ENCODE results near the gene OR5C1.
"Not testable (repeated sequence)": the region's sequence is repeated elsewhere in the genome, so short reads cannot be mapped to it uniquely, and the experiment has no call there.

The OR5C1 gene

DNA sequence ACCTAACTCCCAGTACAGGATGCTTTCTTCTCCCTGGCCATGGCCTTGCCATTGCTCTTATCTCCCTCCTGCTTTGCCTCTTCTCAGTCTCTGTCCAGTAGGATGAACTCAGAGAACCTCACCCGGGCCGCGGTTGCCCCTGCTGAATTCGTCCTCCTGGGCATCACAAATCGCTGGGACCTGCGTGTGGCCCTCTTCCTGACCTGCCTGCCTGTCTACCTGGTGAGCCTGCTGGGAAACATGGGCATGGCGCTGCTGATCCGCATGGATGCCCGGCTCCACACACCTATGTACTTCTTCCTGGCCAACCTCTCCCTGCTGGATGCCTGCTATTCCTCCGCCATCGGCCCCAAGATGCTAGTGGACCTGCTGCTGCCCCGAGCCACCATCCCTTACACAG lies at the start of gene OR5C1:
TSS of gene OR5C1 (plus strand) at position 103 of the 400 bp plus-strand sequence. CDS start at position 103, 0 bp downstream.
- no peak for DNase-seq (ENCODE audit: low read depth)

DNA sequence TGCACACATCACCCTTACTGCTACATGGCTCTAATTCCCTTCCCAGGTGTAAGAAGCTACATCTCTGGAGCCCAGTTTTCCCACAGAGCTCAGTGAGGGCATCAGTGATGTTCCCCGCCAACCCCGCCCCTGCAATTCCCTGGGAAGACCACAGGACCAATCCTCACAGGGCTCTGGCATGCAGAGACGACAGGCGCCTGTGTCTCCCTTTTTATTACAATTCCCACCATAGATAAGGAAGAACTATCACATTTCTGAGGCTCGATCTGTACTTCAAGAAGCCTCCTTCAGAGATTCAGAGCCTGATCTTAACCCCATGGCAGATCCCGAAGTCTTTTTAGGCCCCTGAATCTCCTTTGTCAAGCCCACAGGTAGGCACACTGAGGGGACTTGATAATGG lies 46.7 kb upstream of the OR5C1 start, which contains the start of gene OR1L6:
TSS of gene OR1L6 (plus strand) at position 301 of the 400 bp plus-strand sequence. CDS start 7,545 bp downstream, outside the sequence.
- no peak for DNase-seq (ENCODE audit: low read depth)

DNA sequence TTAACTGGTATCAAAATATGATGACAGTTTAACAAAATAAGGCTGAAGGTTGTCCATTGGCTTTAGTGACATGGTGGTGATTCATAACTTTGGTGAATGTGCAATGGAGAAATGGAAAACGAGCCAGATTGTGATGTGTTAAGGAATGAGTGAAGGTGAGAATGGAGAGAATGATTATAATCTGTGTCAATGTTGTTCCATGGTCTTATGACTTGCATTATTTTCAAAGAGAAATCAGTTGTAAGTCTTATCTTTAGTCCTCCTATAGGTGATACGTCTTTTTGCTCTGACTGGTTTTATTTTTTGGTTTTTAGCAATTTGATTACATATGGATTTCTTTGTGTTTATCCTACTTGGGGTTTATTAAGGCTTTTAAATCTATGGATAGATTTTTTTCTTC lies 33.9 kb upstream of the OR5C1 start:
- DNase-seq (ENCODE audit: low read depth), result no peak

DNA sequence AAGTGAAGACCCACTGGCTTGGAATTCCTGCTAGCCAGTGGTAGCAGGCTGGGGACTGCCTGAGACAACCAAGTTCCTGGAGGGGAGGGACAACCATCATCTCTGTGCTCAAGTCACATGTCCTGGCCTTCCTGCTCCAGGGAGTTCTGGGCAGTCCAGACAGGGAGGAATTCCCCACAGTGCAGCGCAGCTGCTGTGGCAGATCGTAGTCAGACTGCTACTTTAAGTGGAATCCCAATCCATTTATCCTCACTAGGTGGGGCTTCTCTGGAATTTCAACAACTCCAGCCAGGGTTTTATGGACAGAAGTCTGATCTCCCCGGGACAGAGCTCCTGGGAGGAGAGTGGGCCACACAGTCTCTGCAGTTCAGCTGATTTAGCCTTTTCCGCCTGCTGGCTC lies 20.9 kb upstream of the OR5C1 start:
- DNase-seq (ENCODE audit: low read depth), result no peak

DNA sequence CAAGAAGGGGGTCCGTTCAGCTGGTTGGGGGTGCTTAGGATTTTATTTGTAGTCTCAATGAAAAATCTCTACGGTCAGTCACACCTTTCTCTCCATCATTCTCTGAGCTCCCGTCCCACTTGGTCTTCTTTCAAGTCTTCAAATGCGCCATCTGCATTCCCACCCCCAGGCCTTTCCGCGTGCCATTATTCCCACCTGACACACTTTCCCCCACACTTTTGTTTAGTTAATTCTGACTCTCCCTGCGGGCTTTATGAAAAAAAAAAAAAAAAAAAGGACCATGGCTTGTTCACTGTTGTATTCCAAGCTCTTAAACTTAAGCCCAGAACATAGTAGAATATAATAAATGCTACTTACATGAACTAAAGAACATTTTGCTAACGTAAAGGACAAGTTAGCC lies 11.7 kb upstream of the OR5C1 start:
- no peak for DNase-seq (ENCODE audit: low read depth)

DNA sequence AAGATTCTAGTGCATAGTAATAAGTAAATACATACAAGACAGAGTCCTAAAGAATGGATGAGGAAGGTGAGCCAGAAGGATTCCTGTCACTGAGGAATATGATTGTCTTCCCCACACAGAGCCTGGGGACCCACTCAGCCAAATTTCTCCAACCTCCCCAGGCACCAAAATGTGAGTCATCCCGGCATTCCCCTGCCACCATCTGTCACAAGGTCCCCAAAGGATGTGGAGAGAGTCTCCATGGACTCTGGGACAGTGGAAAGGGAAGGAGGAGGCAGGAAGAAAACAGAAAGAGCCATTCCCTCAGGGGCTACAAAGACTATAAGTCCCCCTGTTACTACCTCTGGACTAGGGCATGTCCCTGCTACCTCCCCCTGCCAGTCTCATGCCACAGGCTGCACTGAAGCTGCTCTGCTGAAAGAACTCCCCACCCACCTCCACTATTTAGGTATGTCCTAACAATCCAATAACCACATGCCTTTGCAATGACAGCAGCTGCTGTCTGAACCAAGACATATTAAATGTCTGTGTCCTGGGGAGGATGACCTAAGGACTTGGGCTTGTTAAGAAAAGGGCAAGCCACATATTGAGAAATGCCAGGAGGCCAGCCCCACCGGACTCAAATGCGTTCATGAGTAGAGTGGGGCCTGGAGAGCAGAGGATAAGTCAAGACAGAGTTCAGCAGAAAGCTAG lies 10.7 kb upstream of the OR5C1 start:
- no peak for DNase-seq (ENCODE audit: low read depth)

DNA sequence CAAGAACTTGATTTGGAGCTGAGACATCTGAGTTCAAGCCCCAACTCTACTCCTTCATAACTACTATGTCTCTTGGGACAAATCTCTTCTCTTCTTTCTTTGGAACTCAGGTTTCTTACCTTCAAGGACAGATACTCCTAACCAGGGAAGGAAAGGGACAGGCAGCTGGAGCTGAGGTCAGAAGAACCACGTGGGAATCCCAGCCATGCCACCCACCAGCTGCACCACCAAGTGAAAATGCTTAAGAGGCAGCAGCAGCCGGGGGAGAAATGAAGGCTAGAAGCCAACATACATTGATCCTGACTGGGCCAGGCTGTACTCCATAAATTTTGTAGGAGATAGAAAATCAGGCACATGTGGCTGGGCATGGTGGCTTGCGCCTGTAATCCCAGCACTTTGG lies 9.6 kb upstream of the OR5C1 start:
- no peak for DNase-seq (ENCODE audit: low read depth)

DNA sequence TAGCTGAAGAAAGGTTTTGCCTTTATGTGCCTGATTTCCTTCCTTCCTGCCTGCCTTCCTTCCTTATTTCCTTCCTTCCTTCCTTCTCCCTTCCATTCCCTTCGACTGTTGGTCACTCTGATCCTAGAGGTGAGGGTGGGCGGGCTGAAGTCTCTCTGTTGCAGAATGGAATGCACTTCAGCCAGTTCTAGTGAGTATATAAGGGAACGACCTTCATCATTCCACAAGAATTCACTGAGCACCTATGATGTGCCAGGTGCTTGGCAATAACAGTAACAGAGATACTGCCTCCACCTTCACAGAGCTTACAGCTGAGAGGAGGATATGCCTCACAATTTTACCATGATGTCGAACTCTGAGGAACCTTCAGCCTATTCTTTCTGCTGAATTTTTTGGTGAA lies 8.7 kb upstream of the OR5C1 start:
- DNase-seq (ENCODE audit: low read depth), result no peak

DNA sequence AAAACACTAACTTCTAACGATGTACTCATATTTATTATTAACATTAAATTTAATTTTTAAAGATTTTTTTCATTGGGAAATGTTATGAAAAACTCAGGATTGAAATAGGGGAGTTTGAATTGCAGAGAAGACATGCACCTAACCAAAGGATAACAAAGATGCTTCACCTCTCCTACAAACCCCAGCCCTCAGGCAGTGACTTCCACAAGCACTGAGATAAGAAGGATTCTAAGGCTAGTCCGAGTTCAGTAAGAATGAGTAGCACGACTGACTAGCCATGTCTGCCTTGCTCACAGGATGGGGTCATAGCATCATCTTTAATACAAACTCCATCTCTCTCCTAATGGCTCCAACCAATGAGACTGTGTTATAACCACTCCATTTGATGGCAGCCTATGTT lies 7.1 kb upstream of the OR5C1 start:
- DNase-seq (ENCODE audit: low read depth), result no peak

DNA sequence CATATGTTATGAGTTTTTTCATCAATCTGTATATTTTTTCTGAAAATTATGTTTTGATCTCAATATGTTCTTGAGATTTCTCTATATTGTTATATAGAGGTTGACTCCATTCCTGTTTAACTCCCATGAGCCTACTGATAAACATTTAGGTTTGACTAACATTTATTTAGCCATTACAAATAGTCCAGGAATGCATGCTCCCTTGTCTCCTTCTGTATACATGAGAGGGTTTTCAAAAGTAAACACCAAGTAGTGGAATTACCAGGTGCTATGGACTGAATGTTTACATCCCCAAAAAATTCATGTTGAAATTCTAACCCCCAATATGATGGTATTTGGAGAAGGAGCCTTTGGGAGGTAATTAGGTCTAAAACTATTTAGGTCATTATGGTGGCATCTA lies 3.5 kb upstream of the OR5C1 start:
- no peak for DNase-seq (ENCODE audit: low read depth)

DNA sequence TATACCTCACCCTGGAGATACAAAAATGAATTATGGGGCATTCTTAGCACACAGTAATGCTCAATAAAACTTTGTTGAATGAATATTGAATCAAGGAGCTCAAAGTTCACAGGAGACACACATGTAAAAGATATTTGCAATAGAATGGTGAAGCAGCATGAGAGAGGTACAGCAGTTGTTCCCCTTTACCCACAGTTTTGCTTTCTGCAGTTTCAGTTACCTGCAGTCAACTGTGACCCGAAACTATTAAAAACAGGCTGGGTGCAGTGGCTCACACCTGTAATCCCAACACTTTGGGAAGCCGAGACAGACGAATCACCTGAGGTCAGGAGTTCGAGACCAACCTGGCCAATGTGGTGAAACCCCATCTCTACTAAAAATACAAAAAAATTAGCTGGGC lies 2.4 kb upstream of the OR5C1 start:
- DNase-seq (ENCODE audit: low read depth), result no peak

DNA sequence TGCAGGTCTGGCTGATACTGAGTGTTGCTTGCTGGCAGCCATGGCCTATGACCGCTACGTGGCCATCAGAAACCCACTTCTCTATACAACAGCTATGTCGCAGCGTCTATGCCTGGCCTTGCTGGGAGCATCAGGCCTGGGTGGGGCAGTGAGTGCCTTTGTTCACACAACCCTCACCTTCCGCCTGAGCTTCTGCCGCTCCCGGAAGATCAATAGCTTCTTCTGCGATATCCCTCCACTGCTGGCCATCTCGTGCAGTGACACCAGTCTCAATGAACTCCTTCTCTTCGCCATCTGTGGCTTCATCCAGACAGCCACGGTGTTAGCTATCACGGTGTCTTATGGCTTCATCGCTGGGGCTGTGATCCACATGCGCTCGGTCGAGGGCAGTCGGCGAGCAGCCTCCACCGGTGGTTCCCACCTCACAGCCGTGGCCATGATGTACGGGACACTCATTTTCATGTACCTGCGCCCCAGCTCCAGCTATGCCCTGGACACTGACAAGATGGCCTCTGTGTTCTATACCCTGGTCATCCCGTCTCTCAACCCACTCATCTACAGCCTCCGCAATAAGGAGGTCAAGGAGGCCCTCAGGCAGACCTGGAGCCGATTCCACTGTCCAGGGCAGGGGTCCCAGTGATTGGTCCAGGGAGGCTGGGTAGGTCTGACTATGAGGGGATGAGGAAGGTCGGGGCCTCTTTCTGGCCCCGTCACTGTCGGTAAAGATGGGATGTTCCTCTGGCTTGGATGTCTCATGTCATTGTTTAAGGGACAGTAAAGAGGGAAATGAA lies 718 bp downstream of the OR5C1 start:
- no peak for DNase-seq (ENCODE audit: low read depth)

DNA sequence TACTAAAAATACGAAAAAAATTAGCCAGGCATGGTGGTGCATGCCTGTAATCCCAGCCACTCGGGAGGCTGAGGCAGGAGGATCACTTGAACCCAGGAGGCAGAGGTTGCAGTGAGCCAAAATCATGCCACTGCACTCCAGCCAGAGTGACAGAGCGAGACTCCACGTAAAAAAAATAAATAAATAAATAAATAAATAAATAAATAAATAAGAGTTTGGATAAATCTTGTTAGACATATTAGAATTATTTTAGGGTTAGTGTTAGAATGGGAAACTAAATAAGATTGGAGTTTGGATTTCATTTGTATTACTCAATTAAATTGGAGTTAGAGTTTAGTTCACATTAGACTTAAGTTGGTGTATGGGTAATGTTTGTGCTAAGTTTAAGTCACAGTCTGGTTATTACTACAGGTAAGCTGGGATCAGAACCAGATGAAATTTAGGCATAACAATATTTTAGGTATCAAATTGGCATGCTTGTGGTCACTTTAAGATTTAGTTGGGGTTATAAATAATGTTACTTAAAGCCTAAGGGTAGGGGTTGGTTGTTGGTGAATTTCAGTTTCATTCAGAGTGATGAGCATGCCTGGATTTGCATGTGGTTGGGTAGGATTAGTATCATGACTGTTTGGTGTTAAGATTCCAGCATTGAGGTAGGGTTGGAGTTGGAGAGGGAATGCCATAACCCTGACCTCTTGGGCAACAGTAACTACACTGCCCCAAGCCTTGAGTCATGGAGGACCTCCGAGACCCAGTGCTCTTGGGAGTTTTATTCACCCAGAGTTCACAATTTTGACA lies 3.3 kb downstream of the OR5C1 start:
- DNase-seq (ENCODE audit: low read depth), result no peak

DNA sequence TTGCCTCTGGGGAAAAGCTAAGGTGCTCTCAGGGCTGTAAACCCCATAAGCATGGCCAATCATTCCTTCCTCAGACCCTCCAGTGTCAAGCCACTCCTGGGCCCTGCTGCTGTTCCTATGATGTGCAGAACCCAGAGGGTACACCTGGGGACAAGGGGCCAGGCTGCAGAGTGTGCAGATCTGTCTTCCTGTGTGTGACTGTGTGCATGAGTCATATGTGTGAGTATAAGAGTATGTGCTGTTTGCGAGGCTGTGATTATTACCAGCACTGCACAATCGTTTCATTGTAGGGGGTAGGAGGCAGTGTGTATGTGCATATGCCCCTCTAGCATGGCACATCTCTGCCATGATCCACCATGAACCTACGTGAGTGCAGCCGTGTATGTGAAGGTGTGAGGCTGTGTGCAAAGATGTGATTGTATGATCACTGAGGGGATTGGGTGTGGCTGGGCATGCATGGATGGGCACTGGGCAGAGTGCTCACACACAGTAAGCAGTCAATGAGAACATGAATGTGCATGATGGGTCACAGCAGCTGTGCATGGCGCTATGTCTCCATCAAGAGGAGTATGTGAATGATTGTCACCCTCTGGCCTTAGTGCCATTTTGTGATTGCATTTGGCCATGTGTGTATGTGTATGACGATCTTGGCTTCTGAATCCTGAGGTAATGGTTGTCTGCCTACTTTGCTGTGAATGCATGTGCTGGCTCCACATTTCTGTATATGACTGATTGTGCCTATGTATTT lies 8.8 kb downstream of the OR5C1 start:
- no peak for DNase-seq (ENCODE audit: low read depth)

DNA sequence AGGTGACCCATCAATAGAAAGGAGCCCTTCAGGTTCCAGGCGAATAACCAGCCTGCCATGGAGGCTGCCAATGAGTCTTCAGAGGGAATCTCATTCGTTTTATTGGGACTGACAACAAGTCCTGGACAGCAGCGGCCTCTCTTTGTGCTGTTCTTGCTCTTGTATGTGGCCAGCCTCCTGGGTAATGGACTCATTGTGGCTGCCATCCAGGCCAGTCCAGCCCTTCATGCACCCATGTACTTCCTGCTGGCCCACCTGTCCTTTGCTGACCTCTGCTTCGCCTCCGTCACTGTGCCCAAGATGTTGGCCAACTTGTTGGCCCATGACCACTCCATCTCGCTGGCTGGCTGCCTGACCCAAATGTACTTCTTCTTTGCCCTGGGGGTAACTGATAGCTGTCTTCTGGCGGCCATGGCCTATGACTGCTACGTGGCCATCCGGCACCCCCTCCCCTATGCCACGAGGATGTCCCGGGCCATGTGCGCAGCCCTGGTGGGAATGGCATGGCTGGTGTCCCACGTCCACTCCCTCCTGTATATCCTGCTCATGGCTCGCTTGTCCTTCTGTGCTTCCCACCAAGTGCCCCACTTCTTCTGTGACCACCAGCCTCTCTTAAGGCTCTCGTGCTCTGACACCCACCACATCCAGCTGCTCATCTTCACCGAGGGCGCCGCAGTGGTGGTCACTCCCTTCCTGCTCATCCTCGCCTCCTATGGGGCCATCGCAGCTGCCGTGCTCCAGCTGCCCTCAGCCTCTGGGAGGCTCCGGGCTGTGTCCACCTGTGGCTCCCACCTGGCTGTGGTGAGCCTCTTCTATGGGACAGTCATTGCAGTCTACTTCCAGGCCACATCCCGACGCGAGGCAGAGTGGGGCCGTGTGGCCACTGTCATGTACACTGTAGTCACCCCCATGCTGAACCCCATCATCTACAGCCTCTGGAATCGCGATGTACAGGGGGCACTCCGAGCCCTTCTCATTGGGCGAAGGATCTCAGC lies 11.6 kb downstream of the OR5C1 start, which contains the start of gene OR1K1:
TSS of gene OR1K1 (plus strand) at position 58 of the 995 bp plus-strand sequence. CDS start at position 58, 0 bp downstream.
- DNase-seq (ENCODE audit: low read depth), result no peak

DNA sequence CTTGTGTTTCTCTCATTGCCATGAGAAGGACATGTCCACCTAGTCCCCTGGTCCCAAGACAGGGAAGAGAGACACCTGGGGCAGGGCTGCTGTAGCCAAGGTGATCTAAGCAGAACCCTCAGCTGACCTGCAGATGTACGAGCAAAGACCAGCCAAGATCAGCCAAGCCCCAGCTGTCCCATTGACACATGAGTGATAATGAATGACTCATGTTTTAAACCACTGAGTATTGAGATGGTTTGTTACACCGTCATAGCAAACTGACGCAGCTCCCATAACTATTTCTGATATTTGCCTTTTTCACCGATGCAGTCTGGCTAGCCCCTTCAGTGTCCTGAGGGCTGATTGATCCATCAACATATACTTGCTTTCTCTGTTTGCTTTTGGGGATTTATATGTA lies 17.9 kb downstream of the OR5C1 start:
- no peak for DNase-seq (ENCODE audit: low read depth)

DNA sequence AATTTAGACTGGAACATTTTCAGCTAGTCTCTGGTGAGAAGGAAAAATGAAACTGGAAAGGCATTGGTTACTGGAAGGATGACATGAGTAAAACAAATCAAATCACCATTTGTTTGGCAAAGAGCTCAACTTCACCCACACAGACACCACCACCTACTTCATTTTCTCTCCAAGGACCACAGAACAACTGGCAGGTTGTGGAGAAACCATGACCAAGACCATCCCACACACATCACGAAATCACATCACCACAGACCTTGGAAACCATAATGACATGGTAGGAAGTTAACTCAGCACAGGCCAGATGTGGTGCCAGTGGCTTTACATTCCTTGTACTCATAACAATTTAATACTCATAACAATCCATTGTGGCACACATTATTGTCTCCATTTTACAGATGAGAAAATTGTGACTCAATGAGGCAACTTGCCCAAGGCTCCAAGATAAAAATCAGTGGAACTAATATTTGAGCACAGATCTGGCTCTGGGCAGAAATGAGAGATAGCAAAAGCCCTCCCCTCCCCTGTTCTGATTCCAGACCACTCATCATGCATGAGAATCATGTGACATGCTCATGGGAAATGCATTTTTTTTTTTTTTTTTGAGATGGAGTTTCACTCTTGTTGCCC lies 18.7 kb downstream of the OR5C1 start:
- DNase-seq (ENCODE audit: low read depth), result no peak

DNA sequence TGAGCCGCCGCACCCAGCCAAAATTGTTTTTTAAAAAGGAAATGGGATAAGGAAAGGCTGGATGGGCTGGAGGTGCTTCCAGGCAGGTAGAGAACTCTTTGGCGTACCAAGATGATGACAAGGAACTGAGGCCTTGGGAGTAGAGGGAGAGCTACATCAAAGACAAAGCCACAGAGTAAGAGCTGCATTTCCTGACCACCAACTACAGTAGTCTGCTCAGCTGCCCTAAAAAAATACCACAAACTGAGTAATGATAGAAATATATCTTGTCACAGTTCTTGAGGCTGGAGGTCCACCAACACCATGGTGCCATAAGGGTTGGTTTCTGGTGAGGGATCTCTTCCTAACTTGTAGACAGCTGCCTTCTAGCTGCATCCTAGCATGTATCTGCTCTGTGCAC lies 19.4 kb downstream of the OR5C1 start:
- DNase-seq (ENCODE audit: low read depth), result no peak

DNA sequence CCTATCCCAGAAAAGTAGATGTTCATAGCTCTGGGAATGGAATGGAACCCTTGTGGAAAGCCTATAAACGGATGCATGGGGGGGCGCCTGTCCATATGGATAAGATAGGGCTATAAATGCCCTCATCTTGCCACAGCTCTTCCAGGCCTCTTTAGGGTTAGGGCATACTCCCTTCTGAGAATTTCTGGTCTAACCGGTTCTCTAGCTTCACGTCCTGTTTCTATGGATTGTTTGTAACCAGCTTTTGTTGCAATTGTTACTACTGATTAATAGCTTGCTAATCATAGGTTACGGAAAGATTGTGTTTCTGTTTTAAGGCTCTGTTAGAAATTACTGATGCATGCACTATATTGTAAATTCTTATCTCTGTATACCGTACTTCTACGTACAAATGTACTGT lies 20.5 kb downstream of the OR5C1 start:
- DNase-seq (ENCODE audit: low read depth), result not testable (repeated sequence)

DNA sequence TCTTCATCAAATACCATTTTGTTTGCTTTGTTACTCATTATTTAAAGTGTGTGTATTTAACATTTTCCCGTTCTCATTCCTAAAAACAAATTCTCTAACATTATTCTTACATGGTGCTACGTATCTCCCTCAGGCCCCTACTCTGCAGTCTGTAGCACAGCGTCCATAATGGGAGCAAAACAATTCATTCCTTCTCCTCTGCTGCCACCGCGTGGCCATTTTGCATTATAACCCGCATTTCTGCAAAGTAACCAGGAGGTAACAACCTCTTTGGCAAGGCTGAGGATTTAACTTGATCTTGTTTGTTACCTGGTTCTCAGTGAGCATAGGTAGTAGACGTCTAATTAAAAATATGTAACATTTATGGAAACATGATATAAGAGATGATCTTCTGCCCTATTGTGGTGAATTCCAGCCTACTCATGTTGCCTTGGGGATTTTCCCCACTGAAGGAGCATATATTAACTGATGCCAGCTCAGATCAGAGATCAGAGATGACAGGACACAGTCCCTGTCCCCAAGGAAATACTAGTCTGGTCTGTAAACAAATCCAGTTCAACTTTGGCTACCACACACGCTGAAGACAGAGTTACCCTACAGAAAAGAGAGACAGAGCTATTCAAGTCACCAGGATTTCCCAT lies 21.7 kb downstream of the OR5C1 start:
- peak; percentile 64 for DNase-seq (ENCODE audit: low read depth)

Data from fibroblast of the conjunctiva (primary cell).